Fibroblast of skin of left quadriceps (primary cell): Measurements from ENCODE around the gene KDM4C.

ENCODE experiments used
- DNase-seq, 2 experiments: peaks; one replicate each; pipeline ENCODE4 v3.0.0-alpha.2; 2013; ENCODE audit warnings: low read depth in 2 of 2

KDM4C gene

GRCh38 chr9:7210854-7211637 lies 453.3 kb downstream of the KDM4C start:
- DNase-seq = no peak

GRCh38 chr9:7211657-7212056 lies 453.9 kb downstream of the KDM4C start:
- DNase-seq = no peak

GRCh38 chr9:7212101-7212500 lies 454.3 kb downstream of the KDM4C start:
- DNase-seq = no peak

- peak; percentile 18 to 21 for DNase-seq
Observed at GRCh38 chr9:7216004-7216841, 458.4 kb downstream of the KDM4C start.

GRCh38 chr9:7223981-7224380 lies 466.2 kb downstream of the KDM4C start:
- DNase-seq = no peak
